IgD-negative memory B cell (primary cell): Measurements from ENCODE around the gene KCNQ1. TPM values are rescaled to one million over a fixed set of nuclear protein-coding genes. Genes with fewer than 3 reads are reported as not detected.
"Not testable (repeated sequence)": the region's sequence is repeated elsewhere in the genome, so short reads cannot be mapped to it uniquely, and the experiment has no call there.

Source experiments
- H3K27ac Mint-ChIP-seq, 3 donors: one replicate each; pipeline ENCODE4 v1.8.0; 2020 to 2022; ENCODE audit warnings: mild to moderate bottlenecking in 3 of 3, mixed read lengths in 3 of 3, moderate library complexity in 1 of 3
- H3K27me3 Mint-ChIP-seq: one replicate; pipeline ENCODE4 v1.8.0; 2021; ENCODE audit warnings: mixed read lengths
- H3K36me3 Mint-ChIP-seq: one replicate; pipeline ENCODE4 v1.8.0; 2020; ENCODE audit warnings: mild to moderate bottlenecking, mixed read lengths
- H3K4me1 Mint-ChIP-seq, 3 donors: one replicate each; pipeline ENCODE4 v1.8.0; 2020 to 2022; ENCODE audit warnings: mixed read lengths in 3 of 3, mild to moderate bottlenecking in 1 of 3
- H3K4me3 Mint-ChIP-seq, 4 donors: one replicate each; pipeline ENCODE4 v1.8.0; 2020 to 2022; ENCODE audit warnings: mild to moderate bottlenecking in 4 of 4, mixed read lengths in 4 of 4, moderate library complexity in 3 of 4
- H3K9me3 Mint-ChIP-seq, 3 donors: one replicate each; pipeline ENCODE4 v1.8.0; 2020 to 2021; ENCODE audit warnings: mixed read lengths in 3 of 3, mild to moderate bottlenecking in 1 of 3
- polyA plus RNA-seq: library from polyadenylated mRNA; unstranded; fragments of 300-500 nt; fragmentation: Illumina TruSeq; gene quantifications from one replicate; pipeline ENCODE4 v1.2.3, GENCODE V29; 2021

Gene KCNQ1
- polyA plus RNA-seq, 1 donor from 2014 or later, result 20.5 TPM

DNA sequence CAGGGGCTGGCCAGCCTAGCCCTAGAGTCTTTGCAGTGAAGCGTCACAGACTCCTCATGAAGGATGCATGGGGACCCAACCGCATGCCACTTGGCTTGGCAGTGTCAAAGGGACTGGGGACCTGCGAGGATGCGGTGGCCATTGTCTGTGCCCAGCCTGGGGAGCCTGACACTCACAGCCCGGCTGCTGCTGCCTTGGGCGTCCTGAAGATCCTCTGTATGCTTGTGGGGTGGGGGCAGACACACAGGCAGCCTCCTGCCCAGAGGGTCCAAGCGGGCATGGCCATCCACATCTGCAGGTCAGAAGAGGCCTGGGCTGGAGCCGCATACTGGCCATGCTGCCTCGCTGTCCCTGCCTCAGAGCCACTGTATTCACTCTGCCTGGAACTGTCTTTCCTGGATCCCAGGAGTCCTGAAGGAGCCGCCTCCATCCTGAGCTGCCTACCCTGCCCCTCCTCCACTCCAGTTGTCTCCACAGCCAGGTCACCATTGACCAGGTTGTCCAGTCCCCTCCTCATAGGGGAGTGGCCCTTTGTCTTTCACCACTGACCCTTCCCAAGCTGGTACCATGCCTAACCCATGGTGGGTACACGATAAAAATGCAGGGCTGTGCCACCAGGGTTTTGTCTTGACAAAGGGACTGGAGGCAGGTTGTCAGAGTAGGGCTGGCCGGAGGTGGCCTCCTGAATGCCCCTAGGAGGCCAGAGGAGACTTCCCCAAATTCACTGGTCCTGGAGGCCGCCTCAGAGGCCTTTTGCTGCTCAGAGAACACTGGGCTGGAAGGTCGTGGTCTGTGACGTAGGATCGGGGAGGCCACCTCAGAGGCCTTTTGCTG, 148.0 kb downstream of the KCNQ1 start:
- Mint-ChIP-seq H3K4me1 (no peaks in the 10 kb centered on the region), H3K36me3 (peaks cover 16% of the 10 kb centered on the region), H3K4me3 (no peak overlapping the region), H3K27me3 (no peaks in the 10 kb centered on the region), H3K9me3 (peaks cover 2 to 11% (median 7%) of the 10 kb centered on the region in 3 donors), H3K27ac (peak overlapping the region in 1 of 3 donors; percentile 39)

DNA sequence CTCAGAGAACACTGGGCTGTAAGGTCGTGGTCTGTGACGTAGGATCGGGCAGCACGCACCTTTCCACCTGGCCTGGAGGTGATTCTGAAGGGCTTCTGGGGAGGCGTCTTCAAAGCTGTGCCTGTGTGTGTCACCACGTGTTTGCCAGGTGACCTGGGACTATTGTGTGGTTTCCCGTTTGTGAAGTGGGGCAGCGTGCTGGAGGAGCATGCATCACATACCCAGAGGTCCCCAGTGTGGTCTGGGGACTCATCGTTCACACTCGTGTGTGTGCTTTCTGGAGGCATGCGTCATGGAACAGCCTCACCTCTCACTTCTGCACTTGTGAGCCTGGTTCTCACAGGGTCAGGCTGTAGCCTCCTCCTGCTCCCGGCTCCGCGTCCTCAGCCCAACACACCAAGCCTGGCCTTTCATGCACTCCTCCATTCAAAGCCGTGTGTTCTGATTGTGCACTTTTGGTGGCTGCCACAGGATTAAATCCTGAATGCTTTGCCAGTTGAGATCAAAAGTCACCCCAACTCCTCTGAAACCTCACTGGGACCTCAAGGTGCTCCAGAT, 148.7 kb downstream of the KCNQ1 start:
- Mint-ChIP-seq H3K27ac (peak overlapping the region in 1 of 3 donors; percentile 39), H3K27me3 (no peaks in the 10 kb centered on the region), H3K4me1 (no peaks in the 10 kb centered on the region), H3K4me3 (no peak overlapping the region), H3K9me3 (peaks cover 2 to 11% (median 7%) of the 10 kb centered on the region in 3 donors), H3K36me3 (peaks cover 18% of the 10 kb centered on the region)

DNA sequence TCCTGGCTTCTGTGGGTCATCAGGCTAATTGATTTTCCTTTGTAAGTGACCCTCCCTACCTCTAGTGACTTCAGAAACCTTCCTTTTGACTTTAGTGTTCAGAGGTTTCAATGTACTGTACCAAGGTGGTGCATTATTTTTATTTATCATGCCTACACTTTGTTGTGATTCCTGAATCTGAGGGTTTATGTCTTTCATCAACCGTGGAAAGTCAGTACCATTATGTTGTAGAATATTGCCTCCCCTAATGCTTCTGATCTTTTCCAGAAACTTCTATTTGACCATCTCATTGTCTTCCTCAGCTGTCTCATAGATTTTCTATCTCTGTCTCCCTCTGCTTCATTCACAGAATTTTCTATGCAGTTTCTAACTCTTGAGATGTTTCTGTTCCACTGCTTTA, 149.5 kb downstream of the KCNQ1 start:
- Mint-ChIP-seq H3K9me3 (peaks cover 5 to 11% (median 7%) of the 10 kb centered on the region in 3 donors), H3K27me3 (no peaks in the 10 kb centered on the region), H3K27ac (no peak overlapping the region), H3K4me3 (no peak overlapping the region), H3K36me3 (peaks cover 19% of the 10 kb centered on the region), H3K4me1 (no peaks in the 10 kb centered on the region)

- Mint-ChIP-seq H3K27ac (no peak overlapping the region), H3K4me1 (no peaks in the 10 kb centered on the region), H3K36me3 (peaks cover 22% of the 10 kb centered on the region), H3K27me3 (no peaks in the 10 kb centered on the region), H3K4me3 (no peak overlapping the region), H3K9me3 (peaks cover 5 to 11% (median 7%) of the 10 kb centered on the region in 3 donors)
Observed at GRCh38 chr11:2595204-2595603, 150.4 kb downstream of the KCNQ1 start.

DNA sequence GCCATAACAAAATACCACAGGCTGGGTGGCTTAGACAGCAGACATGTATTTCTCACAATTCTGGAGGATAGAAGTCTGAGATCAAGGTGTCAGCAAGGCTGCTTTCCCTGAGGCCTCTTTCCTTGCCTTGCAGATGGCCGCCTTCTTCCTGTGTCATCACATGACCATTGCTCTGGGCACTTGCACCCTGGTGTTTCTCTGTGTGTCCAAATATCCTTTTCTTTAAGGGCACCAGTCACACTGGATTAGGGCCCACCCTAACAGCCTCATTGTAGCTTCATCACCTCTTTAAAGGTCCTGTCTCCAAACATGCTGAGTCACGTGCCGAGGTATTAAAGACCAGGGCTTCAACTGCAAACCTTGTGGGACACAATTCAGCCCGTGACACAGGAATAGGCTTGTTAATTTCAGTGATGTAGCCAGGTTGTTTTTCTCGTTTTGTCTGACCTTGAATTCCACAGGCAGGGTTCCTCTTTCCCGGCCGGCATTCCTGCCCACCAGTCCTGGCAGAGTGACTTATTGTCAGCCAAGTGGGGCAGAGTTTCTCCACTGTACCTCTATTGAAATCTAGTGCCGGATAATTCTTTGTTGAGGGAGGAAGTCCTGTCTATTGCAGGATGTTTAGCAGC, 154.9 kb downstream of the KCNQ1 start:
- H3K9me3 Mint-ChIP-seq, result peaks cover 7 to 11% (median 7%) of the 10 kb centered on the region in 3 donors
- H3K4me3 Mint-ChIP-seq, result no peak overlapping the region
- H3K27ac Mint-ChIP-seq, result no peak overlapping the region
- peaks cover 26% of the 10 kb centered on the region for H3K36me3 Mint-ChIP-seq
- H3K4me1 Mint-ChIP-seq, result no peaks in the 10 kb centered on the region
- H3K27me3 Mint-ChIP-seq, result no peaks in the 10 kb centered on the region

GRCh38 chr11:2609345-2609744, 164.5 kb downstream of the KCNQ1 start:
- no peak overlapping the region for H3K27ac Mint-ChIP-seq
- no peaks in the 10 kb centered on the region for H3K4me1 Mint-ChIP-seq
- H3K36me3 Mint-ChIP-seq, result peaks cover 26% of the 10 kb centered on the region
- no peak overlapping the region for H3K4me3 Mint-ChIP-seq
- H3K9me3 Mint-ChIP-seq, result peaks cover 9 to 30% (median 13%) of the 10 kb centered on the region in 3 donors
- H3K27me3 Mint-ChIP-seq, result no peaks in the 10 kb centered on the region

- H3K36me3 Mint-ChIP-seq, result peaks cover 37% of the 10 kb centered on the region
- H3K27ac Mint-ChIP-seq, result no peak overlapping the region
- H3K4me1 Mint-ChIP-seq, result peaks cover 0 to 2% (median 0%) of the 10 kb centered on the region in 3 donors
- peaks cover 9 to 20% (median 13%) of the 10 kb centered on the region in 3 donors for H3K9me3 Mint-ChIP-seq
- no peaks in the 10 kb centered on the region for H3K27me3 Mint-ChIP-seq
- H3K4me3 Mint-ChIP-seq, result no peak overlapping the region
Observed at GRCh38 chr11:2612884-2613571, 168.2 kb downstream of the KCNQ1 start.

DNA sequence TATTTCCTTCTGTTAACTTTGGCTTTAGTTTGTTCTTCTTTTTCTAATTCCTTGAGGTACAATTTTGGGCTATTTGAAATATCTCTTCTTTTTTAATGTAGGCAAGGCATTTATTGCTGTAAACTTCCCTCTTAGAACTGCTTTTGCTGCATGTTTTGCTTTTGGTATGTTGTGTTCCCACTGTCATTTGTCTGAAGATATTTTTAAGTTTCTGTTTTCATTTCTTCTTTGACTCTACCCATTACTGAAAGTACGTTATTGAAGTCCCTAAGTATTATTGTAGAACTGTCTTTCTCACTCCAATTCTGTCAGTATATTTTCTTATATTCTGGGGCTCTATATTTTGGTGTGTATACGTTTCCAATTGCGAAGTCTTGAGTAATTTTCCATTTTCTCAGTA, 177.1 kb downstream of the KCNQ1 start:
- Mint-ChIP-seq H3K27me3 (no peaks in the 10 kb centered on the region), H3K4me3 (no peak overlapping the region), H3K9me3 (peaks cover 0 to 2% (median 2%) of the 10 kb centered on the region in 3 donors), H3K4me1 (peaks cover 7 to 14% (median 8%) of the 10 kb centered on the region in 3 donors), H3K27ac (no peak overlapping the region), H3K36me3 (peaks cover 32% of the 10 kb centered on the region)

DNA sequence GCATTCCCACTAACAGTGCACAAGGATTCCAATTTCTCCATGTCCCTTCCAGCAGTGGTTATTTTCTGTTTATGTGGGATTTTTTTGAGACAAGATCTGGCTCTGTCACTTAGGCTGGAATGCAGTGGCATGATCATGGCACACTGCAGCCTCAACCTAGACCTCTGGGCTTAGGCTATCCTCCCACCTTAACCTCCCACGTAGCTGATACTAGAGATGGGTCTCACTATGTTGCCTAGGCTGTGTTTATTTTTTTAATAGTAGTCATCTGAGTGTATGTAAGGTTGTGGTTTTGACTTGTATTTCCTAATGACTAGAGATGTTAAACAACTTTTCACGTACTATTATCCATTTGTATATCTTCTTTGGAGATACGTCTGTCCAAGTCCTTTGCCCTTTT, 180.4 kb downstream of the KCNQ1 start:
- no peak overlapping the region for H3K4me3 Mint-ChIP-seq

GRCh38 chr11:2630679-2631078, 185.9 kb downstream of the KCNQ1 start:
- Mint-ChIP-seq H3K27ac (no peak overlapping the region), H3K27me3 (no peaks in the 10 kb centered on the region), H3K36me3 (peaks cover 41% of the 10 kb centered on the region), H3K9me3 (peaks cover 9 to 45% (median 28%) of the 10 kb centered on the region in 3 donors), H3K4me3 (no peak overlapping the region), H3K4me1 (no peaks in the 10 kb centered on the region)

More for the DNA sequence above, 180.4 kb downstream of the KCNQ1 start:
- no peak overlapping the region for H3K27ac Mint-ChIP-seq
- peaks cover 33% of the 10 kb centered on the region for H3K36me3 Mint-ChIP-seq
- peaks cover 4 to 9% (median 7%) of the 10 kb centered on the region in 3 donors for H3K4me1 Mint-ChIP-seq
- peaks cover 2 to 13% (median 6%) of the 10 kb centered on the region in 3 donors for H3K9me3 Mint-ChIP-seq
- no peaks in the 10 kb centered on the region for H3K27me3 Mint-ChIP-seq

DNA sequence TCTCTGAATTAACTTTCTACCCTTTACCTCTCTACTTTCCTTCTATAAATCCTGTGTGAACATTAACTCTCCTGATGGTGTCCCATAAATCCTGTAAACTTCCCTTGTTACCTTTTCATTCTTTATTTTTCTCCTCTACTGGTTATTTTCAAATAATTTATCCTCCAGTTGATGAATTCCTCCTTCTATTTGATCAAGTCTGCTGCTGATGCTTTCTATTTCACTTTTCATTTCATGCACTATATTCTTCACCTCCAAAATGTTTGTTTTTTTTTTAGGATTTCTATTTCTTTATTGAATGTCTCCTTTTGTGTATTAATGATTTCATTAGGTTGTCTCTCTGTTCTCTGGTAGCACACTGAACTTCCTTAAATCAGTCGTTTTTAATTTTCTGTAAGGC, 186.4 kb downstream of the KCNQ1 start:
- H3K36me3 Mint-ChIP-seq, result peaks cover 39% of the 10 kb centered on the region
- H3K27me3 Mint-ChIP-seq, result no peaks in the 10 kb centered on the region
- H3K4me1 Mint-ChIP-seq, result no peaks in the 10 kb centered on the region
- H3K27ac Mint-ChIP-seq, result no peak overlapping the region
- H3K4me3 Mint-ChIP-seq, result peak overlapping the region in 1 of 4 donors; percentile 52
- H3K9me3 Mint-ChIP-seq, result peaks cover 12 to 45% (median 31%) of the 10 kb centered on the region in 3 donors

DNA sequence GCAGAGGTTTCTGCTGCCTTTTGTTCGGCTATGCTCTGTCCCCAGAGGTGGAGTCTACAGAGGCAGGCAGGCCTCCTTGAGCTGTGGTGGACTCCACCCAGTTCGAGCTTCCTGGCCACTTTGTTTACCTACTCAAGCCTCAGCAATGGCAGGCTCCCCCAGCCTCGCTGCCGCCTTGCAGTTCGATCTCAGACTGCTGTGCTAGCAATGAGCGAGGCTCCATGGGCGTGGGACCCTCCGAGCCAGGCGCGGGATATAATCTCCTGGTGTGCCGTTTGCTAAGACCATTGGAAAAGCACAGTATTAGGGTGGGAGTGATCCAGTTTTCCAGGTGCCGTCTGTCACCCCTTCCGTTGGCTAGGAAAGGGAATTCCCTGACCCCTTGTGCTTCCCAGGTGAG, 195.0 kb downstream of the KCNQ1 start:
- H3K27ac Mint-ChIP-seq, H3K4me3 Mint-ChIP-seq, H3K4me1 Mint-ChIP-seq, H3K27me3 Mint-ChIP-seq: not testable (repeated sequence)
- H3K36me3 Mint-ChIP-seq, result peaks cover 36% of the 10 kb centered on the region
- peaks cover 20 to 54% (median 43%) of the 10 kb centered on the region in 3 donors for H3K9me3 Mint-ChIP-seq

GRCh38 chr11:2641623-2642022, 196.8 kb downstream of the KCNQ1 start:
- Mint-ChIP-seq H3K4me1 (peaks cover 0 to 6% (median 2%) of the 10 kb centered on the region in 3 donors), H3K36me3 (peaks cover 39% of the 10 kb centered on the region), H3K4me3 (no peak overlapping the region), H3K27ac (no peak overlapping the region), H3K27me3 (peaks cover 1% of the 10 kb centered on the region), H3K9me3 (peaks cover 19 to 51% (median 43%) of the 10 kb centered on the region in 3 donors)

DNA sequence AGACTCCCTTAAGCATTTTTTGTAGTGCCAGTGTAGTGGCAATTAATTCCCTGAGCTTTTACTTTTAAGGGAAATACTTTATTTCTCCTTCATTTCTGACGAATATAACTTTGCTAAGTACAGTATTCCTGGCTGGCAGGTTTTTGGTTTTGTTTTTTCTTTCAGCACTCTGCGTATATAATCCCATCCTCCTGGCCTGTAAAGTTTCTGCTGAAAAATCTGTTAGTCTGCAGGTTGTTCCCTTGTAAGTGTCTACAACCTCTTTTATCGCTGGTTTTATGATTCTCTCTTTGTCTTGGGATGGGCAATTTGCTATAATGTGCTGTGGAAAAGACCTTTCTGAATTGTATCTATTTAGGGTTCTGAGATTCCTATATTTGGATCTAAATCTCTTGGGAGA, 198.9 kb downstream of the KCNQ1 start:
- peaks cover 18 to 60% (median 42%) of the 10 kb centered on the region in 3 donors for H3K9me3 Mint-ChIP-seq
- peaks cover 46% of the 10 kb centered on the region for H3K36me3 Mint-ChIP-seq
- peaks cover 0 to 2% (median under 1%) of the 10 kb centered on the region in 3 donors for H3K4me1 Mint-ChIP-seq
- no peak overlapping the region for H3K27ac Mint-ChIP-seq
- H3K27me3 Mint-ChIP-seq, result peaks cover 1% of the 10 kb centered on the region
- H3K4me3 Mint-ChIP-seq, result no peak overlapping the region
